ENCODE data around the gene NINL.

DNA sequence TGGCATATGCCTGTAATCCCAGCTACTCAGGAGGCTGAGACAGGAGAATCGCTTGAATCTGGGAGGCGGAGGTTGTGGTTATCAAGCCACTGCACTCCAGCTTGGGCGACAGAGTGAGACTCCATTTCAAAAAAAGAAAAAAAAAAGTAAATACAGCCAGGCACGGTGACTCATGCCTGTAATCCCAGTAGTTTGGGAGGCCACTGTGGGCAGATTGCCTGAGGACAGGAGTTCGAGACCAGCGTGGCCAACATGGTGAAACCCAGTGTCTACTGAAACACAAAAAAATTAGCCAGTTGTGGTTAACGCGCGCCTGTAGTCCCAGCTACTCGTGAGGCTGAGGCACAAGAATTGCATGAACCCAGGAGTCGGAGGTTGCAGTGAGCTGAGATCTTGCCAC is 1.5 kb upstream of the NINL start:
- no peak for TF ChIP-seq POLR2A (IDR thresholded peaks at IDR 0.05)
- TF ChIP-seq, protein P1, sequence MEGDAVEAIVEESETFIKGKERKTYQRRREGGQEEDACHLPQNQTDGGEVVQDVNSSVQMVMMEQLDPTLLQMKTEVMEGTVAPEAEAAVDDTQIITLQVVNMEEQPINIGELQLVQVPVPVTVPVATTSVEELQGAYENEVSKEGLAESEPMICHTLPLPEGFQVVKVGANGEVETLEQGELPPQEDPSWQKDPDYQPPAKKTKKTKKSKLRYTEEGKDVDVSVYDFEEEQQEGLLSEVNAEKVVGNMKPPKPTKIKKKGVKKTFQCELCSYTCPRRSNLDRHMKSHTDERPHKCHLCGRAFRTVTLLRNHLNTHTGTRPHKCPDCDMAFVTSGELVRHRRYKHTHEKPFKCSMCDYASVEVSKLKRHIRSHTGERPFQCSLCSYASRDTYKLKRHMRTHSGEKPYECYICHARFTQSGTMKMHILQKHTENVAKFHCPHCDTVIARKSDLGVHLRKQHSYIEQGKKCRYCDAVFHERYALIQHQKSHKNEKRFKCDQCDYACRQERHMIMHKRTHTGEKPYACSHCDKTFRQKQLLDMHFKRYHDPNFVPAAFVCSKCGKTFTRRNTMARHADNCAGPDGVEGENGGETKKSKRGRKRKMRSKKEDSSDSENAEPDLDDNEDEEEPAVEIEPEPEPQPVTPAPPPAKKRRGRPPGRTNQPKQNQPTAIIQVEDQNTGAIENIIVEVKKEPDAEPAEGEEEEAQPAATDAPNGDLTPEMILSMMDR (IDR thresholded peaks at IDR 0.05 in 8 of 11, conservative IDR thresholded peaks at IDR 0.05 in 3 of 11): no peak

All from spleen (tissue), 7 donors.